GM19099 (cell line): ENCODE data around the gene SCMH1.

ENCODE experiments used
- POLR2A ChIP-seq: IDR thresholded peaks from 3 replicates; pipeline ENCODE4 v1.6.1; 2011; ENCODE audit warnings: low read depth; ENCODE audit not compliant: insufficient read length; ENCODE audit errors: extremely low read depth

SCMH1 gene

DNA sequence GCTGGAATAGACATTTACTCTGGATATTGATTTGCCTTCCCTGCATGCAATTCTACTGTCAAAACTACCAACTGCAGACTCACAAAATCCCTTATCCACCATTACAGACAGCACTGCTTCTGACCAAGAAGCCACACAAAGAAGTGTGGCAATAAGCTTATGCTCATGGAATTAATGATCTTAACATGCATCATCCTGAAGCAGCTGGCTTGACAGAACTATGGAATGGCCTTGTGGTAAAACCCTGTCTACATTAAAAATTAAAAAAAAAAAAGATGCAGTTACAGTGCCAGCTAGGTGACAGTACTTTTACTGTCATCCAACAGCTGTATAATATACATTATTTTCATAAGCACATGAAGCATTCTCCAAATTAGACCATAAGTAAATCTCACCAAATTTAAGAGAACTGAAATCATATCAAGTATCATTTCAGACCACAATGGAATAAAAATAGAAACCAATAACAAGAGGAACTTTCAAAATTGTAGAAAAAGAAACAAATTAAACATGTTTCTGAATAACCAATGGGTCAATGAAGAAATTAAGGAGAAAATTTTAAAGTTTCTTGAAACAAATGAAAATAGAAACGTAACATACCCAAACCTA is 70.7 kb downstream of the SCMH1 start:
- TF ChIP-seq POLR2A: no peak

DNA sequence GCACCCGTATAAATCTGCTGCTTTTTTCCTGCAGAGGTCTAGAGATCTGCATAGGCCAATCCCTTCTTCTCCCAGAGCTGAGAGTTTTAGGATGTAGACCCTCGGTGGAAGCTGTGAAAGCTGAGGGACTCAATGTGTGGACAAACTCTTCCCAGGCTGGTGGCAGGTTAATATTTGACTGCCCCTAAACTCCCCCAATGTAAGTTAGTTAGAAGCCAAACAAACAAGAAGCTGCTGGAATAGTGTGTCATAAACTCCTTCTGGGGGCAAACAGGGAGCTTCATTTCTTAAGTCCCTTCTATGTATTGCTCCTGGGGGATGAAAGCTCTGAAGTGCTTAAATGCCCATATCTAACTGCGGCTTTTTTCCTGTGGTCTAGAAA is 72.3 kb downstream of the SCMH1 start:
- no peak for TF ChIP-seq POLR2A

DNA sequence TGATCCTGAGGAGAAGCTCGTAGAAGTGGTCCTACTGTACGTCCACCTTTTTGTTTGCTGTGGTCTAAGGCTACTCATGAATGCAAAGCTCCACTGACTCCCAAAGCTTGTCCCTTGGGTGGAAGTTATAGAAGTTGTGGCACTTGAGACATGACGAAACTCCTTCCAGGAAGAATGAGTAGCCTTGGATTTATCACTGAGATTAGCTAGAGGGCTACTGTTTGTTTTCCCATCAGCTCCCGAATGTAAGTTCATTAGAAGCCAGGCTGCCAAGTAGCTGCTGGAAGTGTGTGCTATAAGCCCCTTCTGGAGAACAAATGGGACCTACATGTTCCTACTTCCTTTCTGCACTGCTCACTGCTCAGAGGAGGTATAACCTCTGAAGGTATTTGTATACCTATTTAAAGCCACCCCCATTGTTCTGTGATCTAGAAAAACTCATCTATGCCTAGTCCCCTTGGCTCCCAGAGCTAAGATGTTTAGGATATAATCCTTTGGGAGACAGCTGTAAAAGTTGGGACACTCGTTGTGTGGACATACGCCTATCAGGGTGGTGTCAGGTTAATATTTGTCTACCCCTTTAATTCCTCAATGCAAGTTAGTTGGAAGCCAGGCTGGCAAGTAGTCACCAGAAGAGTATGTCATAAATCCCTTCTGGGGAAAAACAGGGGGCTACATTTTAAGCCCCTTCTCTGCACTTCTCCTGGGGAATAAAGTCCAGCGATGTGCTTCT is 72.9 kb downstream of the SCMH1 start:
- no peak for TF ChIP-seq POLR2A

DNA sequence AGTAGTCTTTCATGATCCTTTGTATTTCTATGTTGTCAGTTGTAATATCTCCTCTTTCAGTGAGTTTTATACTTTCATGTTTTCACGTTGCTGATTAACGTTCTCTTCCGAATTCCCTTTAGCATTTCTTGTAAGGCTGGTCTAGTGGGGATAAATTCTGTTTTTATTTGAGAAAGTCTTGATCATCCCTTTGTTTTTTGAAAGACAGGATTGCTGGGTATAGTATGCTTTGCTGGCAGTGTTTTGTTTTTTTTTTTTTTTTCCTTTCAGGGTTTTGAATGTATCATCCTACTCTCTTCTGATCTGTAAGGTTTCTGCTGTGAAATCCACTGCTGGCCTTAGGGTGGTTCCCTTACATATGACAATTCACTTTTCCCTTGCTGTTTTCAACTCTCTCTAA is 74.4 kb downstream of the SCMH1 start:
- TF ChIP-seq POLR2A: no peak

DNA sequence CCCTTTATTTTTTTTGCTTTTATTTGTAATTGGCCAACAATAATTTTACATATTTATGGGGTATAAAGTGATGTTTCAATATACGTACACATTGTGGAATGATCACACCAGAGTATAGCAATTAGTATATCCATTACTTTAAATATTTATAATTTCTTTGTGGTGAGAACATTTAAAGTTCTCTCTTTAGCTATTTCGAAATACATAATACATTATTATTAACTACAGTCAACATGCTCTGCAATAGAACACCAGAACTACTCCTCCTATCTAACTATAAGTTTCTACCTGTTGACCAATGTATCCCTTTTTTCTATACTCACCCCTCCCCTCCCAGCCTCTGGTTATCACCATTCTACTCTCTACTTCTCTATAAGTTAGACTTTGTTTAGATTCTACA is 77.4 kb downstream of the SCMH1 start:
- no peak for TF ChIP-seq POLR2A

DNA sequence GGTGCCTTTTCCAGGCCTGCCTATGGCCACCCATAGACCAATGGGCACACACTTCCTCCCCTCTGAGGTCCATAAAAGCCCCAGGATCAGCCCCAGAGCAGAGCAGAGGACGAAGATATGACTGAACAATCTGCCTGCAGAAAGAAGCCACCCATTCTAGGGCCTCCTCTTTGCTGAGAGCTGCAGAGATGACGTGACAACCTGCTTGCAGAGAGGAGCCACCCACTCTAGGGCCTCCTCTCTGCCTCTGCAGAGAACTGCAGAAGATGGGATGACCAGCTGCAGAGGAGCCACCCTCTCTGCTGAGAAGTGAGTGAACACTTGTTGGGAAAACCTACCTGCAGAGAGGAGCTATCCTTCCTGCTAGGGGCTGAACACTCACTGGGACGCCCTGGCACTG is 79.7 kb downstream of the SCMH1 start:
- TF ChIP-seq POLR2A: no peak

DNA sequence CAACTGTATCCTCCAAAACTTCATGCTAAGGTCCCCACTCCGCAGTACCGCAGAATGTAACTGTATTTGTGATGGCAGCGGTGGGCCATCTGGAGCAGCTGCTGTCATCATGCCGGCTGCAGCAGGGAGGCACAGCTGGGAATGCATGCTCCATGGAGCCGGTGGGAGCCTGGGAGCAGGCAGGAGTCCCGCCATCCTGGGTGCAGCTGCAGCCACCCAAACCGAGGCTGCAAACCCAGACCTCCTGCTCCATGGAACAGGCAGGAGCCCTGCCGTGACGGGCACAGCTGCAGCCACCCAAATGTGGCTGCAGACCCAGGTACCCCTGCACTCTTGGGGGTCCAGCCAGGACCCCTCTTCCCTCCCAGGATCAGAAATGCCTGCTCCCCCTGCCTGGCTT is 80.3 kb downstream of the SCMH1 start:
- TF ChIP-seq POLR2A: no peak

DNA sequence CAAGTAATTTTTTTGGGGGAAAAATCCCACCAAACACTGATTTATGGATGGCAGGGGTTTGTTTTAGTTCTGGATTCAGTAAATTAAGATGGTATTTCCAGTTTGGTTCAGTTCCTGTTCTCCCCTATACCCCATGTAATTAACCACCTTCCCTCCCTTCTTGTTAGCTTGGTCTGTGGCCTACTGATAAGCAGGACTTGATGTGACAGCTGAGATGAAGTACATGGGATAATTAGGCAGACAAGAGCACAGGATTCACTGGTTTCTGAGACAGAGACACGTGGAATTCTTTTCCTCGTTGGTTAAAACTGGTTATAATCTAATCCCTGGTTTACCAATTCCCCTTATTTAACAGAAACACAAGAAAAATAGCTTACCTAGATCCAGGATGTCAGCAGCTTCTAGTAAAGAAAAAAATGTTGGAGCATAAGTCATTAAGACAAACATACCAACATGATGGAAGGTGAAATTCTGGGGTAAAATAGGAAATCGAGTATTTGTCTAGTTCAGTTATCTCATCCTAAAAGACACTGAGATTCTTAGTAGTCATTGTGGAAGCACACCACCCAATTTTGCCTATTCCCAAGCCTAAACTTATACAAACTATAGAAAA is 81.5 kb downstream of the SCMH1 start:
- no peak for TF ChIP-seq POLR2A

DNA sequence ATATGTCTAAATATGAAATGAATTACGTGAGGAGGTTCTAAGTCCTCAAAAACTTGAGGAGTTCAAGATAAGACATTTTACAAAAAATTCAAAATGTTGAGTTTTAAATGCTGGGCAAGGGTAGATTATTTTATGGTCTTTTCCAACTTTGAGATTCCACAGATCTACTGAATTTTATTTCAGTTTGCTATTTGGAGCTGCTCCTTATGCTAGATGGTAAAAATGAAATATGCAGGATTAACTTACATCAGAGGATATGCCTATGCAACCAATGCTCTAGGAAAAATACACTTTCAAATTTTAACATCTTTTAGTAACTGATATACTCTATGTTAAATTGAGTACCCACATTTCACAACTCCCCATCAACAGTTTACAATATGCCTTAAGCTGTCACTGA is 83.1 kb downstream of the SCMH1 start:
- TF ChIP-seq POLR2A: no peak

DNA sequence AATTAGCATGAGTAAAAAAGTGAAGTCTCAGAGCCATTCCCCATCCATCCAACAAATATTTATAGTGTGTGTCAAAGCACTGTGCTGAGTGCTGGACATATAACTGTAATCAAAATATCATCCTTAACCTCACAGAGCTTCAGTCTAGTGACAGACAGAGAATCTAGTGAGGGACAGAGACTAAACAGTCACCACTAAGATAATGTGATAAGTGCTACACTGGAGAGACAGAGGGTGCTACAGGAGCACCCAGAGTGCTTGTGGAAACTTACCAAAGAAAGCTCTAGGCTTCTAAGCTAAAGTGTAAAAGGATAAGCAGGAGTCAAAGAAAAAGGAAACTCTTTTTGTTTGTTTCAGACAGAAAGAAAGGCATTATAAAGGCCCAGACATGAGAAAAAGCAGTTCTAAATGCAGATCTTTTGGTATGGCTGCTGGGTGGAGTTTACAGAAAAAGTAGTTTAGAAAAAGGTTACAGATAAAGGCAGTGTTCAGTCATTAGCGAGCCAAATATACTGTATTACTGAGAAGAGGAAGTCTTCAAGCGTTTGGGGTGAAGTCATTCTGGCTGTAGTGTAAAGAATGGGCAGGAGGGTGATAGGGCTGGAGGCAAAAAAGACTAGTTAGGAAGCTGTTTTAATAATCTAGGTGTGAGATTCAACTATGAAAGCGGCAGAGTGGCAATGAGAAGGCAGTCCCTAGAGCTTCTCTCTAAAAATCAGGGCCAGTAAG is 83.8 kb downstream of the SCMH1 start:
- no peak for TF ChIP-seq POLR2A

DNA sequence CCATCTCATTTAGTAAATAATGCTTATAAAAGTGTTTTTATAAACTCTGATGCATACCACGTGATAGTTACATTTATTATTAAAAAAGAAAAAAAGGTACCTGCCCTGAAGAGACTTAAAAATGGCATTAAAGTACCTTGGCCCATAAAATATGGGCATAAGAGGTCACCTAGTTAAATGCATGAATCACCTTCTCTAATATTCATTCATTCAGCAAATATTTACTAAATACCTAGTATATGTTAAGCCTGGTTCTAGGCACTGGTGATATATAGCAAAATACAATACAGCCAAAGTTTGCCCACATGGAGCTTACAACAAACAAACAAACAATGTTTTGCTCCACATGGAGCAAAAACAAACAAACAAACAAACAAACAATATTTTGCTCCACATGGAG is 87.0 kb downstream of the SCMH1 start:
- no peak for TF ChIP-seq POLR2A

DNA sequence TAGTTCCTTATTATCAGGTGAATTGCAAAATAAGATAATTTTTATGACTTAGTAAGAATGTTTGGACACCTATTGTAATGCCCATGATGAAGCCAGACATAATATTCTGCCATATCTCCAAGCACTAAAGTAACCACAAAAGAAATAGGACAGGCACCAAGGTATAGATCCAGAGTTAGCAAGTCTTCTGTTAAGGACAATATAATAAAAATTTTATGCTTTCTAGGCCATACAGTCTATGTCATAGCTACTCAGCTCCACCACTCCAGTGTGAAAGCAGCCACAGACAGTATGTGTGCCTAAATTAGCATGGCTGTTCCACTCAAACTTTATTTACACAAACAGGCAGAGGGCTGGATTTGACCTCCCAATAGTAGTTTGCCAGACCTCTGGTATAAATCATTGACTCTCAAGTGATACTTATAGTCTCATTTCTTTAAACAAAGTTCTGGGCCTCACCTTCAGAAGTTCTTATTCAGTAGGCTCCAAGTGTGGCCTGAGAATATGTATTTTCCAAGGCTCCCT is 88.3 kb downstream of the SCMH1 start:
- TF ChIP-seq POLR2A: no peak

DNA sequence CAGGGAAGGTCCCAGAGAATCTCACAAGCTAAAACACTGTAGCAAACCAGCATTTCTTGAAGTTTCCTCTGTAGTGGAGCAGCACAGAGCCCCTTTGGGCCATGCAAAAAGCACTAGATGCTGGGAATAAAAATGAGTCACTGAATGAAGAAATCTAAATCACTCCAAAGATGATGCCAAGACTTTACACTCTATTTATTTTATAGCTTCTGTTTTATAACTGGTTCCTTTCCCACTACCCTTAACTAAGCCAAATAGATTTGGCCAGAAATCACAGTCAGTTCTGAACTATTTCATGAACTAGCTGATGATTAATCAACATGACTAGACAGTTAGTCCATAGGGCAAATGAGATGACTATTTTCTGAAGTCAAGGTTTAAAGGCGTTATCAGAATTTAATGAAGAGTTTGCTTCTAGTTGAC is 89.5 kb downstream of the SCMH1 start:
- TF ChIP-seq POLR2A: no peak

DNA sequence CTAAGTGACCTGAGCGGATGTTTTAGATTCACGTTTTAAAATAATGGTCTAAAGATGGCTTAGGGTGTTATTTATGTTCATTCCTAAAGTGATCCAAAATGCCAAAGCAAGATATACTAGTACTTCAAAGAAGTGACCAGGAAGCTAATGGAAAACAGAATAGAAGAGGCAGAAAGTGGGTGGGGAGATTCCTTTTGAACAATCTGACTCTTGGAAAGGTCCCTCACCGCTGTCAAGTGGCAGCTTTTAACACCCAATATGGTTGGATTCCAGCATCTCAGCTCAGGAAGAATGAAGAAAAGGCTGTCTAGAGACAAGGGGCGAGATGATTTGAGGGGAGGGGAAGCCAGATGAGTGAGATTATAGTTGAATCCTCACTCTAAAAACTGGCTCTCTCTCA is 90.3 kb downstream of the SCMH1 start:
- no peak for TF ChIP-seq POLR2A

DNA sequence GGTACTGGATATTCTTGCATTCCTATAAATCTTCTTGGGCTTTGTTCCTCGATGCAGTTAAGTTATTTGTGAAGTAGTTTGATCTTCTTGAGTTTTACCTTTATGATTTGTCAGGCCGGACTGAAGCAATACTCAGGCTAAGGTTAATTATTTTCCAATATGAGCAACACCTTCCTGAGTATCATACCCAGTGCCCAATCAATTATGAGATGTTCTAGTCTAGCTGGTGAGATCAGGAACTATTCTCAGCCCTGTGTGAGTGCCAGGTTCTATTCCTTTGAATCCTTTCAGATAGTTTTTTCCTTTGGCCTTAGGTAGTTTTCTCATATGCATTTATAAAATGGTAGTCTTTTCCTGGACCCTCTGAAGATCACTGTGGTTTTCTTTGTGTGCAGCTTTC is 92.5 kb downstream of the SCMH1 start:
- TF ChIP-seq POLR2A: no peak
